ENCODE measurements around the gene SLC7A6. TPM values are rescaled to one million over a fixed set of nuclear protein-coding genes. Genes with fewer than 3 reads are reported as not detected.
"Not testable (repeated sequence)": the region's sequence is repeated elsewhere in the genome, so short reads cannot be mapped to it uniquely, and the experiment has no call there.

Gene SLC7A6
- total RNA-seq, 1 experiment from 2014 or later, result 83.2 TPM

- Histone ChIP-seq H3K4me3 (ENCODE audit: low read length) (no peak overlapping the region), H3K9ac (ENCODE audit: low read length) (peak overlapping the region; percentile 72; the same call in 1 of the 2 replicates), H3K9me2 (replicated peaks; ENCODE audit: insufficient read depth, low read length) (no peaks in the 10 kb centered on the region)
These were observed 21.4 kb downstream of the SLC7A6 start for GRCh38 chr16:68285683-68286082.

GRCh38 chr16:68286153-68287074, 22.1 kb downstream of the SLC7A6 start:
- Histone ChIP-seq H3K4me1 (ENCODE audit: low read length) (peaks cover 100% of the 10 kb centered on the region), H4K20me1 (ENCODE audit: insufficient read depth, low read depth, low read length) (peaks cover 8% of the 10 kb centered on the region; the same call in 1 of the 2 replicates), H3K27ac (ENCODE audit: low read length) (peak overlapping the region; percentile 98), H3K9me2 (replicated peaks; ENCODE audit: insufficient read depth, low read length) (no peaks in the 10 kb centered on the region), H2AFZ (ENCODE audit: low read length) (no peak overlapping the region), H3K79me2 (ENCODE audit: low read length) (peaks cover 57% of the 10 kb centered on the region), H3K4me3 (ENCODE audit: low read length) (no peak overlapping the region), H3K27me3 (ENCODE audit: low read length) (no peaks in the 10 kb centered on the region), H3K9ac (ENCODE audit: low read length) (no peak overlapping the region), H3K9me3 (ENCODE audit: low read length) (no peaks in the 10 kb centered on the region), H3K4me2 (ENCODE audit: low read depth, low read length, poor library complexity, severe bottlenecking) (peak overlapping the region; percentile 85), H3K36me3 (ENCODE audit: insufficient read depth, low read length) (peaks cover 25% of the 10 kb centered on the region)
- DNase-seq, result no peak

More at GRCh38 chr16:68285683-68286082, 21.4 kb downstream of the SLC7A6 start:
- Histone ChIP-seq H3K79me2 (ENCODE audit: low read length) (peaks cover 55% of the 10 kb centered on the region), H3K4me2 (ENCODE audit: low read depth, low read length, poor library complexity, severe bottlenecking) (peak overlapping the region; percentile 85), H3K27ac (ENCODE audit: low read length) (peak overlapping the region; percentile 98), H2AFZ (ENCODE audit: low read length) (no peak overlapping the region), H4K20me1 (ENCODE audit: insufficient read depth, low read depth, low read length) (peaks cover 8% of the 10 kb centered on the region; the same call in 1 of the 2 replicates), H3K36me3 (ENCODE audit: insufficient read depth, low read length) (peaks cover 17% of the 10 kb centered on the region), H3K9me3 (ENCODE audit: low read length) (no peaks in the 10 kb centered on the region), H3K4me1 (ENCODE audit: low read length) (peaks cover 100% of the 10 kb centered on the region), H3K27me3 (ENCODE audit: low read length) (no peaks in the 10 kb centered on the region)
- no peak for DNase-seq

- Histone ChIP-seq H3K27me3 (ENCODE audit: low read length) (no peaks in the 10 kb centered on the region), H3K4me1 (ENCODE audit: low read length) (peaks cover 89% of the 10 kb centered on the region), H3K4me2 (ENCODE audit: low read depth, low read length, poor library complexity, severe bottlenecking) (no peak overlapping the region), H4K20me1 (ENCODE audit: insufficient read depth, low read depth, low read length) (peaks cover 8% of the 10 kb centered on the region; the same call in 1 of the 2 replicates), H3K9ac (ENCODE audit: low read length) (no peak overlapping the region), H3K79me2 (ENCODE audit: low read length) (peaks cover 59% of the 10 kb centered on the region), H3K9me3 (ENCODE audit: low read length) (no peaks in the 10 kb centered on the region), H3K36me3 (ENCODE audit: insufficient read depth, low read length) (peaks cover 25% of the 10 kb centered on the region), H2AFZ (ENCODE audit: low read length) (no peak overlapping the region), H3K27ac (ENCODE audit: low read length) (peak overlapping the region; percentile 91), H3K4me3 (ENCODE audit: low read length) (no peak overlapping the region), H3K9me2 (replicated peaks; ENCODE audit: insufficient read depth, low read length) (no peaks in the 10 kb centered on the region)
- no peak for DNase-seq
These were observed 23.2 kb downstream of the SLC7A6 start for GRCh38 chr16:68287276-68288251.

- Histone ChIP-seq H3K9ac (ENCODE audit: low read length) (no peak overlapping the region), H3K36me3 (ENCODE audit: insufficient read depth, low read length) (peaks cover 28% of the 10 kb centered on the region), H3K4me3 (ENCODE audit: low read length) (no peak overlapping the region)
These were observed 23.9 kb downstream of the SLC7A6 start for GRCh38 chr16:68288252-68288650.

GRCh38 chr16:68288796-68289195, 24.5 kb downstream of the SLC7A6 start:
- Histone ChIP-seq H3K36me3 (ENCODE audit: insufficient read depth, low read length) (peaks cover 28% of the 10 kb centered on the region), H3K4me2 (ENCODE audit: low read depth, low read length, poor library complexity, severe bottlenecking) (peak overlapping the region; percentile 58), H3K79me2 (ENCODE audit: low read length) (peaks cover 55% of the 10 kb centered on the region), H3K27ac (ENCODE audit: low read length) (peak overlapping the region; percentile 91), H3K9ac (ENCODE audit: low read length) (peak overlapping the region; percentile 34; the same call in 1 of the 2 replicates), H3K4me1 (ENCODE audit: low read length) (peaks cover 77% of the 10 kb centered on the region)
- H2AFZ ChIP-seq (ENCODE audit: low read length); H3K9me2 ChIP-seq (replicated peaks; ENCODE audit: insufficient read depth, low read length); DNase-seq; H3K9me3 ChIP-seq (ENCODE audit: low read length); H3K4me3 ChIP-seq (ENCODE audit: low read length); H3K27me3 ChIP-seq (ENCODE audit: low read length); H4K20me1 ChIP-seq (ENCODE audit: insufficient read depth, low read depth, low read length): not testable (repeated sequence)

More at GRCh38 chr16:68288252-68288650, 23.9 kb downstream of the SLC7A6 start:
- Histone ChIP-seq H4K20me1 (ENCODE audit: insufficient read depth, low read depth, low read length) (peaks cover 8% of the 10 kb centered on the region; the same call in 1 of the 2 replicates), H3K27ac (ENCODE audit: low read length) (peak overlapping the region; percentile 91), H2AFZ (ENCODE audit: low read length) (no peak overlapping the region), H3K27me3 (ENCODE audit: low read length) (no peaks in the 10 kb centered on the region), H3K9me2 (replicated peaks; ENCODE audit: insufficient read depth, low read length) (no peaks in the 10 kb centered on the region), H3K4me1 (ENCODE audit: low read length) (peaks cover 82% of the 10 kb centered on the region), H3K79me2 (ENCODE audit: low read length) (peaks cover 58% of the 10 kb centered on the region), H3K4me2 (ENCODE audit: low read depth, low read length, poor library complexity, severe bottlenecking) (no peak overlapping the region), H3K9me3 (ENCODE audit: low read length) (no peaks in the 10 kb centered on the region)
- DNase-seq, result no peak

GRCh38 chr16:68289202-68289601, 24.9 kb downstream of the SLC7A6 start:
- no peak for DNase-seq
- peak overlapping the region; percentile 58 for H3K4me2 ChIP-seq (ENCODE audit: low read depth, low read length, poor library complexity, severe bottlenecking)

GRCh38 chr16:68289621-68290329, 25.4 kb downstream of the SLC7A6 start:
- Histone ChIP-seq H3K4me2 (ENCODE audit: low read depth, low read length, poor library complexity, severe bottlenecking) (peak overlapping the region; percentile 58), H3K4me1 (ENCODE audit: low read length) (peaks cover 67% of the 10 kb centered on the region), H4K20me1 (ENCODE audit: insufficient read depth, low read depth, low read length) (peaks cover 8% of the 10 kb centered on the region; the same call in 1 of the 2 replicates), H3K36me3 (ENCODE audit: insufficient read depth, low read length) (peaks cover 28% of the 10 kb centered on the region), H3K9me3 (ENCODE audit: low read length) (no peaks in the 10 kb centered on the region), H3K9me2 (replicated peaks; ENCODE audit: insufficient read depth, low read length) (no peaks in the 10 kb centered on the region), H3K79me2 (ENCODE audit: low read length) (peaks cover 50% of the 10 kb centered on the region), H3K27ac (ENCODE audit: low read length) (peak overlapping the region; percentile 91), H2AFZ (ENCODE audit: low read length) (no peak overlapping the region), H3K9ac (ENCODE audit: low read length) (peak overlapping the region; percentile 34), H3K4me3 (ENCODE audit: low read length) (peak overlapping the region; percentile 17; the same call in 1 of the 2 replicates), H3K27me3 (ENCODE audit: low read length) (no peaks in the 10 kb centered on the region)
- peak; percentile 92 for DNase-seq

More at GRCh38 chr16:68289202-68289601, 24.9 kb downstream of the SLC7A6 start:
- H3K27me3 ChIP-seq (ENCODE audit: low read length), result no peaks in the 10 kb centered on the region
- 0 out of 2 replicates have a peak overlapping the region, but pooled peaks have one; percentile 17 for H3K4me3 ChIP-seq (ENCODE audit: low read length)
- H3K9ac ChIP-seq (ENCODE audit: low read length), result peak overlapping the region; percentile 34; the same call in 1 of the 2 replicates
- H4K20me1 ChIP-seq (ENCODE audit: insufficient read depth, low read depth, low read length), result peaks cover 8% of the 10 kb centered on the region; the same call in 1 of the 2 replicates
- H2AFZ ChIP-seq (ENCODE audit: low read length), result no peak overlapping the region
- H3K27ac ChIP-seq (ENCODE audit: low read length), result peak overlapping the region; percentile 91
- H3K36me3 ChIP-seq (ENCODE audit: insufficient read depth, low read length), result peaks cover 28% of the 10 kb centered on the region
- no peaks in the 10 kb centered on the region for H3K9me2 ChIP-seq (replicated peaks; ENCODE audit: insufficient read depth, low read length)
- H3K79me2 ChIP-seq (ENCODE audit: low read length), result peaks cover 54% of the 10 kb centered on the region
- H3K9me3 ChIP-seq (ENCODE audit: low read length), result no peaks in the 10 kb centered on the region
- peaks cover 73% of the 10 kb centered on the region for H3K4me1 ChIP-seq (ENCODE audit: low read length)

All from Karpas-422 (cell line).